Mesothelial cell of epicardium (in vitro differentiated cells): ENCODE results near the gene NTM. TPM values are rescaled to one million over a fixed set of nuclear protein-coding genes. Genes with fewer than 3 reads are reported as not detected.

Source experiments
- DNase-seq, 2 experiments: peaks; one replicate each; pipeline ENCODE4 v3.0.0; 2021; ENCODE audit warnings: low spot score in 2 of 2; ENCODE audit not compliant: unreplicated experiment in 2 of 2
- H3K27ac Mint-ChIP-seq: 2 replicates; pipeline ENCODE4 v1.8.0; 2021; ENCODE audit warnings: mixed read lengths
- H3K27me3 Mint-ChIP-seq: 2 replicates; pipeline ENCODE4 v1.8.0; 2021; ENCODE audit warnings: low read depth, mixed read lengths
- H3K36me3 Mint-ChIP-seq: 2 replicates; pipeline ENCODE4 v1.8.0; 2021; ENCODE audit warnings: mixed read lengths
- H3K4me1 Mint-ChIP-seq: 2 replicates; pipeline ENCODE4 v1.8.0; 2021; ENCODE audit warnings: mixed read lengths
- H3K4me3 Mint-ChIP-seq: 2 replicates; pipeline ENCODE4 v1.8.0; 2021; ENCODE audit warnings: mild to moderate bottlenecking, moderate library complexity, mixed read lengths
- H3K9me3 Mint-ChIP-seq: 2 replicates; pipeline ENCODE4 v1.8.0; 2021; ENCODE audit warnings: mixed read lengths
- CTCF ChIP-seq: fragments of 200-600 bp; sonication (generic); IDR thresholded peaks from one replicate; pipeline ENCODE4 v1.5.0; 2021; ENCODE audit warnings: antibody characterized with exemption; ENCODE audit not compliant: unreplicated experiment
- total RNA-seq: library from RNA; stranded (reverse); gene quantifications from 3 replicates; pipeline ENCODE4 v1.2.1, GENCODE V29; 2021

The NTM gene
- total RNA-seq, 1 donor from 2014 or later = 3.9 TPM

GRCh38 chr11:132026746-132027145 is 656.3 kb downstream of the NTM start:
- Mint-ChIP-seq H3K9me3 (no peaks in the 10 kb centered on the region), H3K27ac (no peak overlapping the region), H3K36me3 (no peaks in the 10 kb centered on the region), H3K4me1 (peaks cover 7% of the 10 kb centered on the region), H3K4me3 (no peak overlapping the region), H3K27me3 (peaks cover 60% of the 10 kb centered on the region)
- no peak for DNase-seq
- no peak for TF ChIP-seq CTCF

GRCh38 chr11:132028380-132029240 is 658.2 kb downstream of the NTM start:
- Mint-ChIP-seq H3K9me3 (no peaks in the 10 kb centered on the region), H3K4me3 (no peak overlapping the region), H3K4me1 (peaks cover 6% of the 10 kb centered on the region), H3K36me3 (no peaks in the 10 kb centered on the region), H3K27ac (no peak overlapping the region), H3K27me3 (peaks cover 67% of the 10 kb centered on the region)
- peak in 1 of 2 experiments; percentile 46 for DNase-seq
- peak; percentile 61 for TF ChIP-seq CTCF

GRCh38 chr11:132030896-132031295 is 660.5 kb downstream of the NTM start:
- peaks cover 6% of the 10 kb centered on the region for H3K4me1 Mint-ChIP-seq
- no peaks in the 10 kb centered on the region for H3K36me3 Mint-ChIP-seq
- no peak overlapping the region for H3K4me3 Mint-ChIP-seq
- H3K27me3 Mint-ChIP-seq = peaks cover 72% of the 10 kb centered on the region
- no peaks in the 10 kb centered on the region for H3K9me3 Mint-ChIP-seq
- no peak for DNase-seq
- H3K27ac Mint-ChIP-seq = no peak overlapping the region
- TF ChIP-seq CTCF = no peak

- Mint-ChIP-seq H3K9me3 (no peaks in the 10 kb centered on the region), H3K27me3 (peaks cover 73% of the 10 kb centered on the region), H3K4me3 (no peak overlapping the region), H3K36me3 (no peaks in the 10 kb centered on the region), H3K4me1 (peaks cover 6% of the 10 kb centered on the region), H3K27ac (no peak overlapping the region)
- TF ChIP-seq CTCF = no peak
- no peak for DNase-seq
Observed at GRCh38 chr11:132032555-132032954, 662.1 kb downstream of the NTM start.

- H3K27me3 Mint-ChIP-seq = peaks cover 73% of the 10 kb centered on the region
- no peak for TF ChIP-seq CTCF
- no peak overlapping the region for H3K4me3 Mint-ChIP-seq
- no peaks in the 10 kb centered on the region for H3K36me3 Mint-ChIP-seq
- no peak overlapping the region for H3K27ac Mint-ChIP-seq
- no peak for DNase-seq
- H3K4me1 Mint-ChIP-seq = peaks cover 6% of the 10 kb centered on the region
- H3K9me3 Mint-ChIP-seq = no peaks in the 10 kb centered on the region
Observed at GRCh38 chr11:132033051-132033450, 662.6 kb downstream of the NTM start.
